Stimulated activated naive CD8-positive, alpha-beta T cell treated with anti-CD3 and anti-CD28 coated beads, Interleukin-15, Interleukin-2, amounts not matched to agents 100 U/mL and 50 U/mL, for 24 hours (primary cell): ENCODE measurements around the gene DDX54.

Experiments used
- ATAC-seq: fragments of 150-1000 bp; cut with Tn5 transposase; one replicate; pipeline ENCODE4 v1.10.0; 2021
- DNase-seq: peaks from one replicate; pipeline ENCODE4 v3.0.0; 2021

Gene DDX54

GRCh38 chr12:113190761-113191160, 5.5 kb upstream of the DDX54 start:
- no peak for DNase-seq
- ATAC-seq, result no peak

DNA sequence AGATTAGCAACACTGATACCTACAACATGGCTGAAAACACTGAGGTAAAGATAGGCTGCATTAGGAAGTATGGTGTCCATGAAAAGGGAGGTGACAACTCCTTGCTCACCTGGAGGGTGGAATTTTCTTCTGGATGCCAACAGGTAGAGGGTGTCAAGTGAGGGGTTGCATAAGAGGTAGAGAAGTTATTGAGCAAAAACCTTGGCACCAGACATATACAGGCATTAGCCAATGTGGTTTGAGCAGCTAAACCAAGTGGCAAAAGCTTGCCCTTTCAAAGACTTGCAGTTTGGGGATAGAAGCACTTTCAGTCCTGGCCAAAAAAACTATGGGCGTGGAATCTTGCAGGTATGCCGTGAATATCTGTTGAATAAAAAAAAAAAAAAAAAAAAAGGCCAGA, 4.1 kb upstream of the DDX54 start:
- no peak for ATAC-seq
- DNase-seq, result no peak

DNA sequence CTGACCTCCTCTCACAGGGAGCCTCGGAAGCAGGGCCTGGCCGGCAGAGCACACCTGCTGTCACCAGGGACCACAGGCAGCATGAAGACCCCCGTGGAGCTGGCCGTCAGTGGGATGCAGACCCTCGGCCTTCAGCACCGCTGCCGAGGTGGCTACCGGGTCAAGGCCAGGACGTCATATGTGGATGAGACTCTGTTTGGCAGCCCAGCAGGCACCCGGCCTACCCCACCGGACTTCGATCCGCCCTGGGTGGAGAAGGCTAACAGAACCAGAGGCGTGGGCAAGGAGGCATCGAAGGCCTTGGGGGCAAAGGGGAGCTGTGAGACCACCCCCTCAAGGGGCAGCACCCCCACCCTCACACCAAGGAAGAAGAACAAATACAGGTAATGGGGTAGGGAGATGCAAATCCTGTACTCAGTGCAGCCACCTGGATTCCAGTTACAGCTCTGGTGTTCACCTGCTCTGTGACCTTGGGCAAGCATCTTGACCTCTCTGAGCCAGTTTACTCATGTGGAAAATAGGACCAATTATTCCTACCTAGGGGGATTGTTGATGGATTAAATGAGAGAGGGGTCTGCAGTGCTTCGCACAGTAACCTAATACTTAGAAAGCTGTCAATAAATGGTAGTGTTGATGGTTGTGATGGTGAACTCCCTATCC, 1.5 kb upstream of the DDX54 start:
- ATAC-seq, result no peak
- no peak for DNase-seq

- DNase-seq (no peak), ATAC-seq (no peak)
Measured at GRCh38 chr12:113186033-113186365, 721 bp upstream of the DDX54 start.

DNA sequence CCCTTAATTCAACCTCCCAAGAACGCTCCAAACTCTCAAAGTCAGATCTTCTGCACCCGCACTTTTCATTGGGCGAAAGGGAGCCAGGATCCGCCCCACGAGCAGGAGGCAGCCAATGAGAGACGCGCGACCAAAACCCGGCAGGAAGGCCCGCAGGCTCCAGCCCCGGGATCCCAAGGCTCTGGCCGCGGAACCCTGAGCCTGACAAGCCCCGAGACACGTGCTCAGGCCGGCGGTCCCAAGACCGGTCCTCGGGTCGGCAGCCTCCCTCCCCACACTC, 438 bp downstream of the DDX54 start:
- DNase-seq (peak; percentile 90), ATAC-seq (peak; percentile 88)

DNA sequence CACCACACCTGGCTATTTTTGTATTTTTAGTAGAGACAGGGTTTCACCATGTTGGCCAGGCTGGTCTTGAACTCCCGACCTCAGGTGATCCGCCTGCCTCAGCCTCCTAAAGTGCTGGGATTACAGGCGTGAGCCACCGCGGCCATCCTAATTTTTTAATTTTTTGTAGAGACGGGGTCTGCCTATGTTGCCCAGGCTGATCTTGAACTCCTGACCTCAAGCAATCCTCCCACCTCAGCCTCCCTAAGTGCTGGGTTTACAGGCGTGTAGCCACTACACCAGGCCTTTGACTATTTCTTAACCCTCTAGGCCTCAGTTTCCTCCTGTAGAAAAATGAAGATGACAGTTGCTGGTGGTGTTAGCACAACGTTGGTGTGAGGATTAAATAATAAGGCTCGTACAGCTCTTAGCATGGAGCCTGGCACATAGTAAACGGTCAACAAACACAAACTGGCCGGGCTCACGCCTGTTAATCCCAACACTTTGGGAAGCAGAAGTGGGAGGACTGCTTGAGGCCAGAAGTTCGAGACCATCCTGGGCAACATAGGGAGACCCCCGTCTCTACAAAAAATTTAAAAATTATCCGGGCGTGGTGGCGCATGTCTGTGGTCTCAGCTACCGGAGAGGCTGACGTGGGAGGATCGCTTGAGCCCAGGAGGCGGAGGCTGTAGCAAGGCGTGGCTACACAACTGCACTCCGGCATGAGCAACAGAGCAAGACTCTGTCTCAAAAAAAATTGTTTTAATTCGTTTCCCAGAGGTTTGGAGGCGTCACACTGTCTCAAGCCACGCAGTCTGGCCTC, 979 bp downstream of the DDX54 start:
- ATAC-seq (peak; percentile 71), DNase-seq (no peak)

DNA sequence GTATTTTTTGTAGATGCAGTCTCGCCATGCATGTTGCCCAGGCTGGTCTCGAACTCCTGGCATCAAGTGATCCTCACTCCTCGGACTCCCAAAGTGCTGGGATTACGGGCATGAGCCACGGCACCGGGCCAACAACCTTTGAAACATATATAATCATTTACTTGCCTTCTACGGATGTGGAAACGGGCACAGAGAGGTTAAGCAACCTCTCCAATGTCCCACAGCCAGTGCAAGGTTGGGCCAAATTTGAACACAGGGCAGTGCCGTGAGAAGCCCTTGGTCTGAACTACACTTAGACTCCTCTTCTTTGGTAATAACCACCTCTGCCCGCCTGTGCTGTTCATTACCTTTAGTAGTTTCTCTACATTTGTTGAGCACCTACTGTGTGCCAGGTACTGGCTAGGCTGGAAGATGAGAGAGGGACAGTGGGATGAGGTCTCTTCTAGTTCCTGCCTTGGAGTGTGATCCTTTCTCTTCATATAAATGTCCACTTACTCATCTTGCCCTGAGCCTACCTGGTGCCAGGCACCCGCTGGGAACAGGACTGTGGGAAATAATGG, 2.2 kb downstream of the DDX54 start:
- ATAC-seq (no peak), DNase-seq (no peak)

- no peak for DNase-seq
- no peak for ATAC-seq
Measured at GRCh38 chr12:113181975-113182374, 3.3 kb downstream of the DDX54 start.

GRCh38 chr12:113180333-113180732, 4.9 kb downstream of the DDX54 start:
- ATAC-seq (no peak), DNase-seq (no peak)

GRCh38 chr12:113179023-113179422, 6.3 kb downstream of the DDX54 start:
- ATAC-seq, result no peak
- no peak for DNase-seq

- DNase-seq, result peak; percentile 88
- ATAC-seq, result peak; percentile 81
Measured at GRCh38 chr12:113174461-113175384, 10.6 kb downstream of the DDX54 start.

- ATAC-seq, result no peak
- no peak for DNase-seq
Measured at GRCh38 chr12:113173081-113173698, 12.1 kb downstream of the DDX54 start.

DNA sequence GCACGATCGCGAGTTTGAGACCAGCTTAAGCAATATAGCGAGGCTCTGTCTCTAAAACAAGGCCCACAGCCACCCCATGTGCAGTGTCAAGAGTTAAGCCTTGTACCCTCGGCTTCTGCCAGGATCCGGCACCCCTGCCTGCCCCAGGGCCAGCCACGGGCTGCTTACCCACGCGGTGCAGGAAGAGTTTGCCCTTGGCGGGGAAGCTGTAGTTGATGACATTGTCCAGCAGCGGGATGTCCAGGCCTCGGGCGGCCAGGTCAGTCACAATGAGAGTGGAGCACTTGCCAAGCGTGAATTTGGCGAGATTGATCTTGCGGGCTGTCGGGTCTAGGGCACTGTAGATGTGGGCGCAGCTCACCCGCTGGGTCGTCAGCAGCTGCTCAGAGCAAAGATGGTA, 13.1 kb downstream of the DDX54 start:
- DNase-seq (no peak), ATAC-seq (no peak)

DNA sequence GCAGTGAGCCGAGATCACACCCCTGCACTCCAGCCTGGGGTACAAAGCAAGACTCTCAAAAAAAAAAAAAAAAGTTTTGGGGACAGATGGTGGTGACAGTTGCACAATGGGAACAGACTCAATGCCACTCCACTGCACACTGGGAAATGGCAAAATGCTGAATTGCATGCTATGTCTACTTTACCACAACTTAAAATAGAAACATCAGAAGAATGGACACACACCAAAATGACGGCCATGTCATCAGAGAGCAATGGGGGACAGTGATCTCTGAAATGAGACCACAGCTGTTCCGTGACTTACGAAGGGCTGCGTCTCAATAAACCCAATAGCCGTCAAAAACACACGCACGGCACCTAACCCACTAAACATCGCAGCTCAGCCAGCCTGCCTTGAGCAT, 13.7 kb downstream of the DDX54 start:
- DNase-seq (no peak), ATAC-seq (no peak)

DNA sequence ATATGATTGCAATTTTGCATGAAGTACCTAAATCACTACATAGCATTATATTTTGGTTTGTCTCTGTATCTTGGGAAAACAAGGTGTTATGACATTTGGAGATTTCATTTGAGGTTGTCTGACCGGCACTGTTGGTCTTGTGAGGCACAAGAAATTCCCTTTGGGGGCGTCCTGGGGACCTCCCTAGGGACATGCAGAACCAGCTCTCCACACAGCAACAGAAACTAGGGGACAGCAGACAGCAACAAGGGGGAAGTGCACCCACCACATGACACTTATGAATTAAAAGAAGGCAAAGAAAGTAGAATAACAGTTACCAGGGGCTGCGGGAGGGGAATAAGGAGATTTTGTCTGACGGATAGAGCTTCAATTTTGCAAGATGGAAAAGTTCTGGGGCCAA, 14.4 kb downstream of the DDX54 start:
- DNase-seq (no peak), ATAC-seq (no peak)

GRCh38 chr12:113170457-113170856, 14.8 kb downstream of the DDX54 start:
- DNase-seq, result no peak
- no peak for ATAC-seq

DNA sequence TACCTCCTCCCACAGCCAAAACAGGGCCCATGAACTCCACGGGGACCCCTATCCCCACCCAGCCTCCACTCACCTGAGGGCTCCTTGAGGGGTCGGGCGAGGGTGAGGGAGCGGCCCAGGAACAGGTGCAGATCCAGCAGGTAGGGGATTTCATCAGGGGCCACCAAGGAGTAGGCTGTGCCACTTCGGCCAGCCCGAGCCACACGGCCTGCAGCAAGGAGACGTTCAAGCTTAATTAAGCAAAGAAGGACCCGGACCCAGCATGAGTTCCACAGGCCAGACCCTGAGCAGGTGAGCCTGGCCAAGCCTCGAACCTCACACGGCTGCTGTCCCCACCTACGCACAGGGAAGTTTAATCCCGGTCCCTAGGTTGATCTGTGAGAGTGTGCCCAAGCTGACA, 15.6 kb downstream of the DDX54 start:
- ATAC-seq, result no peak
- DNase-seq, result no peak

- no peak for DNase-seq
- no peak for ATAC-seq
Measured at GRCh38 chr12:113167868-113168267, 17.4 kb downstream of the DDX54 start.

GRCh38 chr12:113165521-113166450, 19.5 kb downstream of the DDX54 start:
- ATAC-seq (no peak), DNase-seq (no peak)

DNA sequence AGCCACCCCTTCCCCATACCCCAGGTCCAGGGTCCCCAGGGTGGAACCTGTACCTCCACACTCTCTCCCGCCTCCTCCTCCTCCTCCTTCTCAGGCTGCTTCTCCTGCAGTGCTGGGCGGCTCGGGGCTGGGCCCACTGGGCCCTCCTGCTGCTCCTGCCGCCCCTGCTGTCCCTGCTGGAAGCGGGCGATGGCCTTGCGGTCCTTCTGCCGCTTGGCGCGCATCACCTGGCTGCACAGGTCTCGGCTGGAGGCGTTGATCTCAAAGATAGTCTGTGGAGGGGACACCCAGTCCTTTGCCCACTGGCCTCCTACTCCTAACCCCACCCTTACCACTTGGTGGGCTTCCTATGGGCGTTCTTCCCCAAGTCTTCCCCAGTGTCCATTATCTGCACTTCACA, 21.3 kb downstream of the DDX54 start:
- DNase-seq (no peak), ATAC-seq (no peak)

DNA sequence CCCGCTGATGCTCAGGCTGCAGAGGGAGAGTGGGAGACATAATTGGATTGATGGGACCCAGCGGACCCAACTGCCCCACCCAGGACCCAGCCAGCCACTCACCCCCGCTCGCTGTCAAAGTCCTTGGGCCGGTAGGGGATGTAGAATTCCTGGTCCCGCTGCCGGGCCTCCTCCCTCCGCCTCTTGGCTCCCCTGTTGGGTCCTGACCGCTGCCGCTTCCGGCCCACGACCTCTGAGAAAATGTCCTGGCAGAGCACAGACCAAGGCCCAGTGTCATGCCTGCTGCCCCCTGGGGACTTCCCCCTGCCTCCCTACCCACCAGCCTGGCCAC, 22.3 kb downstream of the DDX54 start:
- no peak for DNase-seq
- no peak for ATAC-seq
